ENCODE results near the gene LSAMP.

GRCh38 chr3:115975353-115975752 is 469.9 kb downstream of the LSAMP start:
- no peak for TF ChIP-seq POLR2AphosphoS5 (IDR thresholded peaks at IDR 0.05; ENCODE audit: insufficient read depth, low read depth, low read length)
- TF ChIP-seq CTCF (IDR thresholded peaks at IDR 0.05; ENCODE audit: extremely low read depth in 1 of 2, insufficient read depth in 1 of 2, low read depth in 1 of 2, low read length in 2 of 2): no peak
- TF ChIP-seq EZH2 (IDR thresholded peaks at IDR 0.05; ENCODE audit: borderline replicate concordance, low read depth, low read length, severe bottlenecking): no peak
- TF ChIP-seq POLR2A (IDR thresholded peaks at IDR 0.05; ENCODE audit: low read depth, low read length): no peak
- TF ChIP-seq JUN (IDR thresholded peaks at IDR 0.05; ENCODE audit: borderline replicate concordance, insufficient read depth, insufficient read length, low read depth): no peak
- no peak for TF ChIP-seq MAX (IDR thresholded peaks at IDR 0.05; ENCODE audit: insufficient read depth, insufficient read length)
- no peak for TF ChIP-seq MYC (IDR thresholded peaks at IDR 0.05; ENCODE audit: low read depth, low read length)
- no peak for TF ChIP-seq GATA2 (IDR thresholded peaks at IDR 0.05; ENCODE audit: insufficient read depth, insufficient read length, low read depth, low read length)
- TF ChIP-seq FOS (IDR thresholded peaks at IDR 0.05; ENCODE audit: borderline replicate concordance, insufficient read depth, low read length): no peak
